ENCODE results near the gene LRRC56. TPM values are rescaled to one million over a fixed set of nuclear protein-coding genes. Genes with fewer than 3 reads are reported as not detected.

Gene LRRC56
- total and polyA plus RNA-seq, 2 of the 13 experiments (the other 11 are each of a cell fraction or from before 2014, with no cell fraction given), result 0.11 to 0.29 TPM

DNA sequence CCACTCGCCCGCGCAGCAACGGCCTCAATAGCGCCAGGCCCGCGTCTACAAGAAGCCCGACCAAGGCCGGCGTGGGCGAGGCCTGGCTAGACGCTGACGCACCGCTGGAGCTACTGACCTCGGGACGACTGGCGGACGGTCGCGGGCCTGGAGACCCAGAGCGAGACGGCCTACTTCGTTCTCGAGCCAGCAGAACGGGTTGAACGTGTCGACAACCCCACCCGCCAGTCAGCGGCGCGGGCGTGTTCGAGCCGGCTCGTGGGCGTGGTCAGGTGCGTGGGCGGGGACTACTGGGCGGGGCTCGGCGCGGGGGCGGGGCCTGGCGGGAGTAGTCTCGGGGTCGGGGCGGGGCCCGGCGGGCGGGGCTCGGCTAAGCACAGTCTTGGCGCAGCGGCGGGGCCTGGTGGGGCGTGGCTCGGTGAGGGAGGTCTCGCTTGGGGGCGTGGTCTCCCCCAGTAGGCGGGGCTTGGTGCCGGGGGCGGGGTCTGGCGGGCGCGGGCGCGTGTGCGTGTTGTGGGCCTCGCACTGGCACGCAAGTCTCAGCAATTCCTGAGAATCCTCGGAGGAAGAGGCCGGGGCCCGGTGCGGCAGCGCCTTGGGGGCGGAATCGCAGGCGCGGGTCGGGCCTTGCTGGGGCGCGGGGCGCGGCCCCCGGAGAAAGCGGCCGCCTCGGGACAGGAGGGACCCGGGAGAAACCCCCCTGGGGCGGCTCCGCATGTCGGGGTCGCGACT lies 30.2 kb upstream of the LRRC56 start, which contains the start of gene RNH1 (continued):
- TF ChIP-seq, protein P1, sequence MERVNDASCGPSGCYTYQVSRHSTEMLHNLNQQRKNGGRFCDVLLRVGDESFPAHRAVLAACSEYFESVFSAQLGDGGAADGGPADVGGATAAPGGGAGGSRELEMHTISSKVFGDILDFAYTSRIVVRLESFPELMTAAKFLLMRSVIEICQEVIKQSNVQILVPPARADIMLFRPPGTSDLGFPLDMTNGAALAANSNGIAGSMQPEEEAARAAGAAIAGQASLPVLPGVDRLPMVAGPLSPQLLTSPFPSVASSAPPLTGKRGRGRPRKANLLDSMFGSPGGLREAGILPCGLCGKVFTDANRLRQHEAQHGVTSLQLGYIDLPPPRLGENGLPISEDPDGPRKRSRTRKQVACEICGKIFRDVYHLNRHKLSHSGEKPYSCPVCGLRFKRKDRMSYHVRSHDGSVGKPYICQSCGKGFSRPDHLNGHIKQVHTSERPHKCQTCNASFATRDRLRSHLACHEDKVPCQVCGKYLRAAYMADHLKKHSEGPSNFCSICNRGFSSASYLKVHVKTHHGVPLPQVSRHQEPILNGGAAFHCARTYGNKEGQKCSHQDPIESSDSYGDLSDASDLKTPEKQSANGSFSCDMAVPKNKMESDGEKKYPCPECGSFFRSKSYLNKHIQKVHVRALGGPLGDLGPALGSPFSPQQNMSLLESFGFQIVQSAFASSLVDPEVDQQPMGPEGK (CRISPR knock-in tag; IDR thresholded peaks at IDR 0.05), result no peak
- TF ChIP-seq TBP (CRISPR knock-in tag; IDR thresholded peaks at IDR 0.05) (no peak), ZNF263 (CRISPR knock-in tag; IDR thresholded peaks at IDR 0.05) (no peak), RBM39 (IDR thresholded peaks at IDR 0.05; ENCODE audit: low read depth, low read length, poor library complexity, severe bottlenecking) (no peak), NFE2 (CRISPR knock-in tag; IDR thresholded peaks at IDR 0.05) (no peak), PTBP1 (IDR thresholded peaks at IDR 0.05; ENCODE audit: low read depth, low read length, poor library complexity, severe bottlenecking) (no peak), ZBTB21 (CRISPR knock-in tag; IDR thresholded peaks at IDR 0.05) (no peak), ZNF607 (CRISPR knock-in tag; IDR thresholded peaks at IDR 0.05; ENCODE audit: borderline replicate concordance) (0 out of 2 replicates have a peak, but pooled peaks have one; percentile 3), TFDP2 (CRISPR knock-in tag; IDR thresholded peaks at IDR 0.05) (peak; percentile 12; the same call in 1 of the 2 replicates), PCBP1 (IDR thresholded peaks at IDR 0.05; ENCODE audit: borderline replicate concordance, low read depth, low read length) (no peak), EED (CRISPR knock-in tag; IDR thresholded peaks at IDR 0.05) (0 out of 2 replicates have a peak, but pooled peaks have one; percentile 14), MTF1 (CRISPR knock-in tag; IDR thresholded peaks at IDR 0.05) (no peak), CC2D1A (CRISPR knock-in tag; IDR thresholded peaks at IDR 0.05) (no peak), HNRNPL (IDR thresholded peaks at IDR 0.05; ENCODE audit: low read depth, low read length) (no peak), HMG20A (CRISPR knock-in tag; IDR thresholded peaks at IDR 0.05; ENCODE audit: borderline replicate concordance) (no peak), PHF20 (CRISPR knock-in tag; IDR thresholded peaks at IDR 0.05) (no peak), ZNF672 (CRISPR knock-in tag; IDR thresholded peaks at IDR 0.05) (no peak), ZNF652 (CRISPR knock-in tag; IDR thresholded peaks at IDR 0.05; ENCODE audit: borderline replicate concordance, low read depth) (0 out of 2 replicates have a peak, but pooled peaks have one; percentile 0)
- TF ChIP-seq, protein P2, sequence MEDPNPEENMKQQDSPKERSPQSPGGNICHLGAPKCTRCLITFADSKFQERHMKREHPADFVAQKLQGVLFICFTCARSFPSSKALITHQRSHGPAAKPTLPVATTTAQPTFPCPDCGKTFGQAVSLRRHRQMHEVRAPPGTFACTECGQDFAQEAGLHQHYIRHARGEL (CRISPR knock-in tag; IDR thresholded peaks at IDR 0.05), result no peak
- TF ChIP-seq, protein P3, sequence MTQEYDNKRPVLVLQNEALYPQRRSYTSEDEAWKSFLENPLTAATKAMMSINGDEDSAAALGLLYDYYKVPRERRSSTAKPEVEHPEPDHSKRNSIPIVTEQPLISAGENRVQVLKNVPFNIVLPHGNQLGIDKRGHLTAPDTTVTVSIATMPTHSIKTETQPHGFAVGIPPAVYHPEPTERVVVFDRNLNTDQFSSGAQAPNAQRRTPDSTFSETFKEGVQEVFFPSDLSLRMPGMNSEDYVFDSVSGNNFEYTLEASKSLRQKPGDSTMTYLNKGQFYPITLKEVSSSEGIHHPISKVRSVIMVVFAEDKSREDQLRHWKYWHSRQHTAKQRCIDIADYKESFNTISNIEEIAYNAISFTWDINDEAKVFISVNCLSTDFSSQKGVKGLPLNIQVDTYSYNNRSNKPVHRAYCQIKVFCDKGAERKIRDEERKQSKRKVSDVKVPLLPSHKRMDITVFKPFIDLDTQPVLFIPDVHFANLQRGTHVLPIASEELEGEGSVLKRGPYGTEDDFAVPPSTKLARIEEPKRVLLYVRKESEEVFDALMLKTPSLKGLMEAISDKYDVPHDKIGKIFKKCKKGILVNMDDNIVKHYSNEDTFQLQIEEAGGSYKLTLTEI (CRISPR knock-in tag; conservative IDR thresholded peaks at IDR 0.05), result no peak
- TF ChIP-seq, protein P4, sequence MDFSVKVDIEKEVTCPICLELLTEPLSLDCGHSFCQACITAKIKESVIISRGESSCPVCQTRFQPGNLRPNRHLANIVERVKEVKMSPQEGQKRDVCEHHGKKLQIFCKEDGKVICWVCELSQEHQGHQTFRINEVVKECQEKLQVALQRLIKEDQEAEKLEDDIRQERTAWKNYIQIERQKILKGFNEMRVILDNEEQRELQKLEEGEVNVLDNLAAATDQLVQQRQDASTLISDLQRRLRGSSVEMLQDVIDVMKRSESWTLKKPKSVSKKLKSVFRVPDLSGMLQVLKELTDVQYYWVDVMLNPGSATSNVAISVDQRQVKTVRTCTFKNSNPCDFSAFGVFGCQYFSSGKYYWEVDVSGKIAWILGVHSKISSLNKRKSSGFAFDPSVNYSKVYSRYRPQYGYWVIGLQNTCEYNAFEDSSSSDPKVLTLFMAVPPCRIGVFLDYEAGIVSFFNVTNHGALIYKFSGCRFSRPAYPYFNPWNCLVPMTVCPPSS (IDR thresholded peaks at IDR 0.05), result no peak
- TF ChIP-seq, protein P5, sequence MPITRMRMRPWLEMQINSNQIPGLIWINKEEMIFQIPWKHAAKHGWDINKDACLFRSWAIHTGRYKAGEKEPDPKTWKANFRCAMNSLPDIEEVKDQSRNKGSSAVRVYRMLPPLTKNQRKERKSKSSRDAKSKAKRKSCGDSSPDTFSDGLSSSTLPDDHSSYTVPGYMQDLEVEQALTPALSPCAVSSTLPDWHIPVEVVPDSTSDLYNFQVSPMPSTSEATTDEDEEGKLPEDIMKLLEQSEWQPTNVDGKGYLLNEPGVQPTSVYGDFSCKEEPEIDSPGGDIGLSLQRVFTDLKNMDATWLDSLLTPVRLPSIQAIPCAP (CRISPR knock-in tag; IDR thresholded peaks at IDR 0.05; ENCODE audit: low read depth), result no peak
